ENCODE data around the gene KRT9. TPM values are rescaled to one million over a fixed set of nuclear protein-coding genes. Genes with fewer than 3 reads are reported as not detected.

The KRT9 gene
- total RNA-seq, 2 experiments from 2014 or later, result not detected

- POLR2A ChIA-PET, result no interaction called here
- TF ChIP-seq CTCF (IDR thresholded peaks at IDR 0.05), result no peak
- CTCF ChIA-PET, result interaction anchor here (2.1 kb wide), 1 partner anchor 8 kb away, joined by 12 read pairs; no protein-coding TSS in a partner anchor
- H3K9me3 Mint-ChIP-seq, result no peaks in the 10 kb centered on the region
- H3K36me3 Mint-ChIP-seq (ENCODE audit: low read depth), result no peaks in the 10 kb centered on the region
- no peak overlapping the region for H3K4me3 Mint-ChIP-seq
- no peaks in the 10 kb centered on the region for H3K9me3 ChIP-seq (ENCODE audit: control insufficient read depth in 1 of 2, insufficient read depth in 1 of 2, low read length in 2 of 2)
- no peaks in the 10 kb centered on the region for H3K4me1 Mint-ChIP-seq (ENCODE audit: low read depth)
- no peak overlapping the region for H3K4me3 ChIP-seq (ENCODE audit: low read length)
- H3K27ac Mint-ChIP-seq, result no peak overlapping the region
- DNase-seq, result no peak
- H3K27ac ChIP-seq (ENCODE audit: low read depth in 1 of 2, low read length in 2 of 2), result no peak overlapping the region
- H3K27me3 ChIP-seq (ENCODE audit: control insufficient read depth in 1 of 2, insufficient read depth in 2 of 2, low read length in 2 of 2), result peaks cover 26 to 34% of the 10 kb centered on the region in 2 experiments
- peaks cover 55% of the 10 kb centered on the region for H3K27me3 Mint-ChIP-seq
- H3K4me1 ChIP-seq (ENCODE audit: insufficient read depth, low read length), result no peaks in the 10 kb centered on the region
- H3K36me3 ChIP-seq (ENCODE audit: insufficient read depth, low read length), result no peaks in the 10 kb centered on the region
- no peak for ATAC-seq (ENCODE audit: poor library complexity)
- intact Hi-C loops (cut with DNase I, micrococcal nuclease), result no loop called here
Measured at GRCh38 chr17:41556931-41557330, 14.9 kb downstream of the KRT9 start.

DNA sequence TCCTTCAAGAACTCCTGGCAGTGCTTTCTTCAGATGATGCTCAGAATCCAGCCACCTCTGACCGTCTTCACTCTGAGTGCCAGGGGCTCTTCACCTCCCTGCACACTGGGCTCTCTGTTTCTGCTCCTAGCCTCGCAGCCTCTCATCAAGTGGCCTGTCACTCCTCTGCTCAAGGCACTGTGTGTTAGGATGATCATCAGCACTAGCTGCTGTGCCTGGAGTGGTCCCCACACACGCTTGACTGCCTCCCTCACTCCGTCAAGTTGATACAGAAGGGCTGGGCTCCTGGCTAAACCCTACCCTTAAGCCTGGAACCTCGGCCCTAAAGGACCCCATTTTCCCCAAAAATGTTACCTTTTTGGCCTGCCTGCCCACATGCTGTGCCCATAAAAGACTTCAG, 15.6 kb downstream of the KRT9 start:
- TF ChIP-seq CTCF (IDR thresholded peaks at IDR 0.05), result no peak
- ChIA-PET CTCF (no interaction called here), POLR2A (no interaction called here)
- DNase-seq (no peak), ATAC-seq (ENCODE audit: poor library complexity) (no peak)
- Histone ChIP-seq H3K4me1 (ENCODE audit: insufficient read depth, low read length) (no peaks in the 10 kb centered on the region), H3K27me3 (ENCODE audit: control insufficient read depth in 1 of 2, insufficient read depth in 2 of 2, low read length in 2 of 2) (peaks cover 20 to 29% of the 10 kb centered on the region in 2 experiments), H3K27ac (ENCODE audit: low read depth in 1 of 2, low read length in 2 of 2) (no peak overlapping the region), H3K9me3 (ENCODE audit: control insufficient read depth in 1 of 2, insufficient read depth in 1 of 2, low read length in 2 of 2) (no peaks in the 10 kb centered on the region), H3K4me3 (ENCODE audit: low read length) (no peak overlapping the region), H3K36me3 (ENCODE audit: insufficient read depth, low read length) (no peaks in the 10 kb centered on the region)
- H3K27me3 Mint-ChIP-seq, result peaks cover 52% of the 10 kb centered on the region
- no peaks in the 10 kb centered on the region for H3K36me3 Mint-ChIP-seq (ENCODE audit: low read depth)
- H3K4me1 Mint-ChIP-seq (ENCODE audit: low read depth), result no peaks in the 10 kb centered on the region
- no peaks in the 10 kb centered on the region for H3K9me3 Mint-ChIP-seq
- H3K4me3 Mint-ChIP-seq, result no peak overlapping the region
- intact Hi-C loops (cut with DNase I, micrococcal nuclease), result no loop called here
- no peak overlapping the region for H3K27ac Mint-ChIP-seq

GRCh38 chr17:41555105-41555887, 16.6 kb downstream of the KRT9 start:
- Mint-ChIP-seq H3K4me1 (ENCODE audit: low read depth) (no peaks in the 10 kb centered on the region), H3K27ac (no peak overlapping the region), H3K4me3 (no peak overlapping the region), H3K27me3 (peaks cover 46% of the 10 kb centered on the region), H3K36me3 (ENCODE audit: low read depth) (no peaks in the 10 kb centered on the region), H3K9me3 (no peaks in the 10 kb centered on the region)
- DNase-seq (no peak), ATAC-seq (ENCODE audit: poor library complexity) (no peak)
- ChIA-PET POLR2A (no interaction called here), CTCF (interaction anchor here (1.9 kb wide), 1 partner anchor 93 kb away, joined by 8 read pairs; no protein-coding TSS in a partner anchor)
- intact Hi-C loops (cut with DNase I, micrococcal nuclease), result no loop called here
- Histone ChIP-seq H3K9me3 (ENCODE audit: control insufficient read depth in 1 of 2, insufficient read depth in 1 of 2, low read length in 2 of 2) (no peaks in the 10 kb centered on the region), H3K27me3 (ENCODE audit: control insufficient read depth in 1 of 2, insufficient read depth in 2 of 2, low read length in 2 of 2) (peaks cover 19 to 23% of the 10 kb centered on the region in 2 experiments), H3K4me3 (ENCODE audit: low read length) (no peak overlapping the region), H3K27ac (ENCODE audit: low read depth in 1 of 2, low read length in 2 of 2) (no peak overlapping the region), H3K36me3 (ENCODE audit: insufficient read depth, low read length) (no peaks in the 10 kb centered on the region), H3K4me1 (ENCODE audit: insufficient read depth, low read length) (no peaks in the 10 kb centered on the region)
- TF ChIP-seq CTCF (IDR thresholded peaks at IDR 0.05), result no peak
